BE2C (cell line): Measurements from ENCODE around the gene KMO.

Experiments
- DNase-seq: peaks from one replicate; pipeline ENCODE4 v3.0.0-alpha.2; 2020
- H3K27me3 ChIP-seq: fragments of 250-450 bp; sonication (Bioruptor Pico); 2 replicates; pipeline ENCODE4 v1.5.1; 2020; ENCODE audit warnings: mild to moderate bottlenecking
- H3K36me3 ChIP-seq: fragments of 250-450 bp; sonication (Bioruptor Pico); 2 replicates; pipeline ENCODE4 v1.5.1; 2020; ENCODE audit warnings: mild to moderate bottlenecking
- H3K4me1 ChIP-seq: fragments of 250-450 bp; sonication (Bioruptor Pico); 2 replicates; pipeline ENCODE4 v1.5.1; 2020
- H3K4me3 ChIP-seq: 2 replicates; pipeline ENCODE4 v1.5.1; 2011; ENCODE audit warnings: low read depth, low read length
- H3K9me3 ChIP-seq: fragments of 250-450 bp; sonication (Bioruptor Pico); 2 replicates; pipeline ENCODE4 v1.5.1; 2020
- CTCF ChIP-seq: IDR thresholded peaks from 2 replicates; pipeline ENCODE4 v1.5.1; 2012; ENCODE audit warnings: mild to moderate bottlenecking, low read depth, low read length

The KMO gene

GRCh38 chr1:241499910-241500309 lies 32.3 kb upstream of the KMO start:
- peak; percentile 24 for DNase-seq
- Histone ChIP-seq H3K4me3 (no peak overlapping the region), H3K4me1 (no peaks in the 10 kb centered on the region), H3K27me3 (no peaks in the 10 kb centered on the region), H3K9me3 (no peaks in the 10 kb centered on the region), H3K36me3 (peaks cover 54% of the 10 kb centered on the region)
- TF ChIP-seq CTCF: peak; percentile 66

DNA sequence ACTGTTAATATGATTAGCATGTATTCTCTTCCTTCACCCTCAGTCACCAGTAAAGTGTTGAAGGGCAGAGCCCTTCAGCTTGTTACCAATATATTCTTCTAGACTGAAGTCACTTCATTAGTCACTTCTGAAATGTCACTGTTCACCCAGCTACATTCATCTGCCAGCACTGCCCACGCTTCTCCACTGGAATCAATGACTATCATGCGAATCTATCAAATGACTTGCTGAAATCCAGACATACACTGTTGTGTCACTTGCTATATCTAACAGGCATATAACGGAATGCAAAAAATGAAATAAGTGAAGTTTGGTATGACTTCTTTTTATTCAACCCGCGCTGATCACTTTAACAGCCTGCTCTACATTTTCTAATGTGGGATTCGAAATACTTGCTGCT lies 28.7 kb upstream of the KMO start:
- no peak for DNase-seq
- Histone ChIP-seq H3K9me3 (no peaks in the 10 kb centered on the region), H3K36me3 (peaks cover 61% of the 10 kb centered on the region), H3K4me1 (no peaks in the 10 kb centered on the region), H3K4me3 (no peak overlapping the region), H3K27me3 (no peaks in the 10 kb centered on the region)
- no peak for TF ChIP-seq CTCF

GRCh38 chr1:241507189-241507863 lies 24.9 kb upstream of the KMO start:
- no peak for TF ChIP-seq CTCF
- no peaks in the 10 kb centered on the region for H3K9me3 ChIP-seq
- H3K4me1 ChIP-seq: no peaks in the 10 kb centered on the region
- H3K27me3 ChIP-seq: no peaks in the 10 kb centered on the region
- DNase-seq: no peak
- H3K4me3 ChIP-seq: no peak overlapping the region
- H3K36me3 ChIP-seq: peaks cover 56% of the 10 kb centered on the region

GRCh38 chr1:241513378-241513777 lies 18.8 kb upstream of the KMO start:
- no peaks in the 10 kb centered on the region for H3K27me3 ChIP-seq
- H3K9me3 ChIP-seq: no peaks in the 10 kb centered on the region
- no peaks in the 10 kb centered on the region; the same call in 1 of the 2 replicates for H3K4me1 ChIP-seq
- H3K36me3 ChIP-seq: peaks cover 34% of the 10 kb centered on the region
- DNase-seq: no peak
- no peak overlapping the region for H3K4me3 ChIP-seq
- TF ChIP-seq CTCF: no peak

GRCh38 chr1:241518476-241519307 lies 13.5 kb upstream of the KMO start:
- peak overlapping the region; percentile 70 for H3K4me3 ChIP-seq
- no peak for TF ChIP-seq CTCF
- peaks cover 12% of the 10 kb centered on the region for H3K36me3 ChIP-seq
- no peaks in the 10 kb centered on the region for H3K4me1 ChIP-seq
- H3K9me3 ChIP-seq: no peaks in the 10 kb centered on the region
- DNase-seq: no peak
- H3K27me3 ChIP-seq: peaks cover 19% of the 10 kb centered on the region
